ENCODE data around the gene KAT6B.

KAT6B gene

DNA sequence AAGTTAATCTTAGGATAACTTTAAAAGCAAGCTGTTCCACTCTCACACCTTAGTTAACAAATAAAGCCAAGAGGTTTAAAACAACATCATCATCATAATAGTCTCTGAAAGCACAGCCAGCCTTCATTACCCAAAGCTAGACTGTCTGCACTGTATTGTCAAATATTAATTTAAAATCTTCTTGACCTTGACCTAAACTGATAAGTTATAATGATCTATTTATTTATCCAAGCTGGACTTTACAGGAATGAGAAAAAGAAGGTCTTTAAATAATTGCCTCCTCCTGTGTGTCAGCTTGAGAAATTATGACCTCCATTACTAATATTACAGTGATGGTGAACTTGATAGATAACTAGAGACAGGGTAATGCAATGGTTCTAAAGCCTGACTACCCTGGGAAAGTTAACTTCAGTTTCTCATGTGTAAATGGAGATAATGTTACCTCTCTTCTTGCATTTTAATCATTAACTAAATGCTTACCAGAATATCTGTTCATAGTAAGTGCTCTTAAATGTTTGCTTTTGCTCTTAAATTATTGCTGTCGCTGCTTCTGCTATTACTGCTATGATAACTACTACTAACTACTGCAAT lies 111.0 kb downstream of the KAT6B start:
- POLR2A ChIA-PET, result no interaction called here
- DNase-seq (ENCODE audit: low read depth, low spot score), result no peak
- CTCF ChIA-PET, result no interaction called here
- TF ChIP-seq, protein P1, sequence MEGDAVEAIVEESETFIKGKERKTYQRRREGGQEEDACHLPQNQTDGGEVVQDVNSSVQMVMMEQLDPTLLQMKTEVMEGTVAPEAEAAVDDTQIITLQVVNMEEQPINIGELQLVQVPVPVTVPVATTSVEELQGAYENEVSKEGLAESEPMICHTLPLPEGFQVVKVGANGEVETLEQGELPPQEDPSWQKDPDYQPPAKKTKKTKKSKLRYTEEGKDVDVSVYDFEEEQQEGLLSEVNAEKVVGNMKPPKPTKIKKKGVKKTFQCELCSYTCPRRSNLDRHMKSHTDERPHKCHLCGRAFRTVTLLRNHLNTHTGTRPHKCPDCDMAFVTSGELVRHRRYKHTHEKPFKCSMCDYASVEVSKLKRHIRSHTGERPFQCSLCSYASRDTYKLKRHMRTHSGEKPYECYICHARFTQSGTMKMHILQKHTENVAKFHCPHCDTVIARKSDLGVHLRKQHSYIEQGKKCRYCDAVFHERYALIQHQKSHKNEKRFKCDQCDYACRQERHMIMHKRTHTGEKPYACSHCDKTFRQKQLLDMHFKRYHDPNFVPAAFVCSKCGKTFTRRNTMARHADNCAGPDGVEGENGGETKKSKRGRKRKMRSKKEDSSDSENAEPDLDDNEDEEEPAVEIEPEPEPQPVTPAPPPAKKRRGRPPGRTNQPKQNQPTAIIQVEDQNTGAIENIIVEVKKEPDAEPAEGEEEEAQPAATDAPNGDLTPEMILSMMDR (IDR thresholded peaks at IDR 0.05; ENCODE audit: insufficient read depth, low read length, missing control alignments), result no peak
- H3K4me3 ChIP-seq (ENCODE audit: low read depth, low read length), result no peak overlapping the region

DNA sequence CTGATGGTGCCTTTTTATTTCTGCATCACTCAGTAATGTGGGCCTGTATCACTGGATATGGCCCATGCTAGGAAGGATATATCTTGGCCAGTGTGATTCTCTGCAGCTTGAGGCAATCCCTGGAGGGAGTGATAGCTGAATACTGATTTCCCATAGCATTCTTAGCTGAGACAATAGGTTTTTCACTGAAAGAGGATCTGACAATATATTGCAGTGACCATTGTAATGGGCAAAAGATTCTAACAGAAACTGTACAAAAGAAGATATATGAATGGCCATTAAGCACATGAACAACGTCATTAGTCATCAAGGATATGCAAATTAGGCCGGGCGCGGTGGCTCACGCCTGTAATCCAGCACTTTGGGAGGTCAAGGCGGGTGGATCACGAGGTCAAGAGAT lies 117.8 kb downstream of the KAT6B start:
- CTCF ChIA-PET, result no interaction called here
- no peak overlapping the region for H3K4me3 ChIP-seq (ENCODE audit: low read depth, low read length)
- DNase-seq (ENCODE audit: low read depth, low spot score), result no peak
- TF ChIP-seq, protein P1 (IDR thresholded peaks at IDR 0.05; ENCODE audit: insufficient read depth, low read length, missing control alignments), result no peak
- POLR2A ChIA-PET, result no interaction called here

DNA sequence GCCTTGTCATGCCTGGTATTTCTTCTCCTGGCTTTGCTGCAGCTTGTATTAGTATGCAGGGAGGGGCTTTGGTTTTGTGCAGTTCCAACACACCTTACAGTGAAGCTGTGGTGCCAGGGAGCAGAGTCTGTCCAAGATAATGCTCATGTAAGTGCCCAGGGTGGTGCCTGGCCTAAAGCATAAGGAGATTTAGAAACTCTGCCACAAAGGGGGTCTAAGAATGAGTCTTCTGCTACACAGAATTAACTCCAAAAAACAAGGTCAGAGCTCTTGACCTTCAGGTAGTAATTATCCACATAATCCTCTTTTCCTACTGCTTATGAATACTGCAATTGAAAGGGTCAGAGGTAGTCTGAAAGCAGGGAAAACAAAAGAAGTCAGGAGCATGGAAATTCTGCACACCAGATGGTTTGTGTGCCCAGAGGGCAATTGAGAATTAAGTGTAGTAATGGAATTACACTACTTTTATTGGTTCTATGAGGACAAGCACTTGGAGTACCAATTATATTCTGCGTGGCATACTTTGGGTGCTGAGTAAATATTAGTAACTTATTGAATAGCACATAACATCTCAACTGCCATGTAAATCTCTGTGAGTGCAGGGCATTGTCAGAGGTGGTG lies 121.5 kb downstream of the KAT6B start:
- no peak overlapping the region for H3K4me3 ChIP-seq (ENCODE audit: low read depth, low read length)
- POLR2A ChIA-PET, result no interaction called here
- TF ChIP-seq, protein P1 (IDR thresholded peaks at IDR 0.05; ENCODE audit: insufficient read depth, low read length, missing control alignments), result no peak
- DNase-seq (ENCODE audit: low read depth, low spot score), result no peak
- CTCF ChIA-PET, result no interaction called here

DNA sequence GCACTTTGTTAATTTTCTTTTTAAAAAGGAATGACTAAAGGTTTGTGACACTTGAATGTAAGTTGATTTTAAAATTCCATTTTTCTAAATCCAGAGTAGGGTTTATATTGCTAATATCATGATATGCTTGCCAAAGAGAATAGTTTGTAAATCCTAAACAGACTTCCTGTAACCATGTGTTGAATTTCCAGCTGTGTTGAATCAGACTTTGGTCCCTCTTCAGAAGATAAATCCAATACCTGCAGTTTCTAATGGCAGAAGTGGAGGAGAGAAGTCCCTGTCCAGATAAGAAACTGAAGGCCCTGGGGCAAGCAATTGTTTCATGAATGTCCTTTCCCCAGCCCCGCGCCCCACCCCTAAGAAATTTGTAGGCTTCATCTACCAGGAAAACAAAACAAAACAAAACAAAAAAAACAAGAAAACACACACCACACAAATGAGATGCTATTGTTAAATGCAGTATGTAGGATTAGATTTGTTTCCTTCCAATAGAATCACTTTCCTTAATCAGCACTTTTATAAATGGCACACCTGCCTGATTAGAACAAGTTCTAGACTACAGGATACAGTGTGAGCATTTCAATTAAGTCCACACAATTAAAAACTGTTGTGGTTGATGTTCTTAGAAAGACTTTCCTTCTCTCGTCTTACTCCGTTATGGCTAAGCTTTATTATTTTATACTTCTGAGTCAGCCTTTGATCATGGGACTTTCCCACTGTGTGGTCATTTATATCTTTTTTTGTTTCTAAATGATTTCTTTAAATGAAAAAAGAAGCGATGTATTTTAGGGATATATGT lies 122.8 kb downstream of the KAT6B start:
- H3K4me3 ChIP-seq (ENCODE audit: low read depth, low read length), result no peak overlapping the region
- DNase-seq (ENCODE audit: low read depth, low spot score), result no peak
- POLR2A ChIA-PET, result no interaction called here
- CTCF ChIA-PET, result no interaction called here
- TF ChIP-seq, protein P1 (IDR thresholded peaks at IDR 0.05; ENCODE audit: insufficient read depth, low read length, missing control alignments), result no peak

DNA sequence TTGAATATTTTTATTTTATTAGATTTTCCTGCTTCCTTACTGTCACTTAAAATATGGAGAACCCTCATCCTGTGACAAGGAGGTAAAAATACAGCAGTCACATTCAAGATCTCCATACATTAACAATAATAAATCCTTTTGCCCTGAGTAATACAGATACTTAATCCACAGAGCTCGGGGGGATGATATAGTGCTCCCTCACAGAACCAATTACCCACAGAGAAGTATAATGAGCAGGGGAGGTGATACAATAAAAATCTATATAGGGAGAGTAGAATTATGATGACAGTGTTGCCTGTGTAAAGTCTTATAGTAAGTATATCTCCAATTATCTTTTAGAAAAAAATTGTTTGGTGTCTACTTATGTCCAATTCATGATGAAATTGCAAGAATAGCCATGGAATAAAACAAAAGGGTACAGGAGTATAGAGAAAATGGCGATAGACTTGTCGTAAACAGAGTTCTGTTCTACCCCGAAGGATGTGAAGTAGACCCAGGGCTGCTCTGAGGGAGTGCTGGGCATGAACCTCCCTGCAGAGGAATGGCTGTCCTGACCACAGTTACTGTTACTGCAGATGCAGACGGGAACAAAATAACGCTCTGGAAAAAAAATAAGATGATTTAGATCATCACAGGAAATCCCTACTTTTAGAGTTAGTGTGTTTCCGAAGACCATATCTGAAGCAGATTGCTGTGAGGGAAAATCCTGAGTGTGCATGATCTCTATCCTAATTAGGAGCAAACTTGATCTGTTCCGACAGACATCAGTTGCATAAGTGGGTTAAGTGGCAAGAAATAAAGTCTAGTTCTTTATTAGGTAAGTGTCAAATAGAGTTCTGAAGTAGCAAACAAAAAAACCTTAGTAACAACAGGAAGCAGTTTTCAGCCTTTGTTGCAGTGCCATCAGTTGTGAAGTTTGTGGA lies 123.7 kb downstream of the KAT6B start:
- H3K4me3 ChIP-seq (ENCODE audit: low read depth, low read length), result no peak overlapping the region
- no peak for DNase-seq (ENCODE audit: low read depth, low spot score)
- ChIA-PET POLR2A (no interaction called here), CTCF (interaction anchor here (1.0 kb wide), 1 partner anchor 10 kb away, joined by 5 read pairs; no protein-coding TSS in a partner anchor)
- TF ChIP-seq, protein P1 (IDR thresholded peaks at IDR 0.05; ENCODE audit: insufficient read depth, low read length, missing control alignments), result no peak
